OCI-M2 (cell line): Measurements from ENCODE around the gene CAMKK1.

Source experiments
- DNase-seq: peaks from one replicate; lab custom pipeline; 2025; ENCODE audit not compliant: unreplicated experiment; lab: John Stamatoyannopoulos, UW

Gene CAMKK1

GRCh38 chr17:3897731-3898130 lies 4.9 kb upstream of the CAMKK1 start:
- no peak for DNase-seq

- no peak for DNase-seq
These were observed 4.0 kb upstream of the CAMKK1 start for GRCh38 chr17:3896968-3897235.

GRCh38 chr17:3896108-3896967 lies 3.5 kb upstream of the CAMKK1 start:
- DNase-seq = no peak

- no peak for DNase-seq
These were observed 2.5 kb upstream of the CAMKK1 start for GRCh38 chr17:3895354-3895753.

- DNase-seq = no peak
These were observed 2.1 kb upstream of the CAMKK1 start for GRCh38 chr17:3894911-3895343.

GRCh38 chr17:3894188-3894587 lies 1.3 kb upstream of the CAMKK1 start:
- no peak for DNase-seq

- no peak for DNase-seq
These were observed 865 bp upstream of the CAMKK1 start for GRCh38 chr17:3893720-3894116.

GRCh38 chr17:3892095-3892998 lies 506 bp downstream of the CAMKK1 start:
- no peak for DNase-seq

- DNase-seq = no peak
These were observed 1.2 kb downstream of the CAMKK1 start for GRCh38 chr17:3891626-3892094.

GRCh38 chr17:3890878-3891219 lies 2.0 kb downstream of the CAMKK1 start:
- no peak for DNase-seq

GRCh38 chr17:3890082-3890877 lies 2.6 kb downstream of the CAMKK1 start:
- no peak for DNase-seq

GRCh38 chr17:3889325-3890012 lies 3.4 kb downstream of the CAMKK1 start:
- no peak for DNase-seq

- DNase-seq = no peak
These were observed 4.3 kb downstream of the CAMKK1 start for GRCh38 chr17:3888343-3889171.

- no peak for DNase-seq
These were observed 5.0 kb downstream of the CAMKK1 start for GRCh38 chr17:3887804-3888203.

GRCh38 chr17:3887394-3887793 lies 5.5 kb downstream of the CAMKK1 start:
- no peak for DNase-seq

- DNase-seq = no peak
These were observed 6.1 kb downstream of the CAMKK1 start for GRCh38 chr17:3886776-3887175.

- DNase-seq = no peak
These were observed 6.9 kb downstream of the CAMKK1 start for GRCh38 chr17:3885970-3886369.

- no peak for DNase-seq
These were observed 7.6 kb downstream of the CAMKK1 start for GRCh38 chr17:3885271-3885670.

- no peak for DNase-seq
These were observed 8.7 kb downstream of the CAMKK1 start for GRCh38 chr17:3884188-3884587.

- no peak for DNase-seq
These were observed 10.6 kb downstream of the CAMKK1 start for GRCh38 chr17:3882276-3882675.
